WTC11 (cell line): ENCODE results near the gene ISG20L2. TPM values are rescaled to one million over a fixed set of nuclear protein-coding genes. Genes with fewer than 3 reads are reported as not detected.

Source experiments
- ATAC-seq: fragments of 200-7000 bp; cut with Tn5 transposase; 2 replicates; pipeline ENCODE4 v1.10.0; 2021; ENCODE audit warnings: mild to moderate bottlenecking, moderate library complexity
- CTCF ChIA-PET: fragments of 300-600 bp; sonication (Branson Sonifier 250); formaldehyde crosslinking; loops from one replicate; lab custom pipeline; 2021; ENCODE audit warnings: antibody characterized with exemption; lab: Charles Lee
- POLR2A ChIA-PET: fragments of 350-600 bp; sonication (Branson Sonifier 250); formaldehyde crosslinking; loops from one replicate; lab custom pipeline; 2021; ENCODE audit warnings: antibody characterized with exemption; lab: Charles Lee
- DNase-seq: peaks from one replicate; pipeline ENCODE4 v3.0.0; 2021; ENCODE audit warnings: low spot score
- H3K27ac Mint-ChIP-seq: 2 replicates; pipeline ENCODE4 v1.8.0; 2021; ENCODE audit warnings: mixed read lengths
- H3K27me3 Mint-ChIP-seq: 2 replicates; pipeline ENCODE4 v1.8.0; 2021; ENCODE audit warnings: low read depth, mild to moderate bottlenecking, moderate library complexity, mixed read lengths
- H3K36me3 Mint-ChIP-seq: 2 replicates; pipeline ENCODE4 v1.8.0; 2021; ENCODE audit warnings: mixed read lengths
- H3K4me1 Mint-ChIP-seq: 2 replicates; pipeline ENCODE4 v1.8.0; 2022; ENCODE audit warnings: mixed read lengths
- H3K4me3 Mint-ChIP-seq: 2 replicates; pipeline ENCODE4 v1.8.0; 2021; ENCODE audit warnings: mild to moderate bottlenecking, moderate library complexity, mixed read lengths
- H3K9me3 Mint-ChIP-seq: 2 replicates; pipeline ENCODE4 v1.8.0; 2021; ENCODE audit warnings: mixed read lengths
- ATF2 ChIP-seq: sonication (generic); formaldehyde crosslinking; IDR thresholded peaks from 2 replicates; pipeline ENCODE4 v1.8.1; 2022; ENCODE audit warnings: low read depth, missing genetic modification reagents, borderline replicate concordance
- ATF6 ChIP-seq: sonication (generic); formaldehyde crosslinking; IDR thresholded peaks from 2 replicates; pipeline ENCODE4 v1.8.1; 2023; ENCODE audit warnings: mild to moderate bottlenecking, missing genetic modification reagents
- E2F1 ChIP-seq: sonication (generic); formaldehyde crosslinking; IDR thresholded peaks from 2 replicates; pipeline ENCODE4 v1.8.0; 2022; ENCODE audit warnings: mild to moderate bottlenecking, missing genetic modification reagents
- OVOL2 ChIP-seq: fragments of 250-450 bp; sonication (Bioruptor Pico); IDR thresholded peaks from 2 replicates; pipeline ENCODE4 v1.9.0; 2021; ENCODE audit warnings: mild to moderate bottlenecking, borderline replicate concordance
- PREB ChIP-seq: sonication (generic); formaldehyde crosslinking; IDR thresholded peaks from 2 replicates; pipeline ENCODE4 v1.8.1; 2022; ENCODE audit warnings: mild to moderate bottlenecking, missing genetic modification reagents, moderate library complexity, borderline replicate concordance
- PRRX2 ChIP-seq: fragments of 250-450 bp; sonication (Bioruptor Pico); IDR thresholded peaks from 2 replicates; pipeline ENCODE4 v1.8.0; 2021; ENCODE audit warnings: mild to moderate bottlenecking
- TCF7 ChIP-seq: sonication (generic); formaldehyde crosslinking; IDR thresholded peaks from 2 replicates; pipeline ENCODE4 v1.8.0; 2022; ENCODE audit warnings: mild to moderate bottlenecking, low read depth, missing genetic modification reagents, moderate library complexity
- USF1 ChIP-seq: sonication (generic); formaldehyde crosslinking; IDR thresholded peaks from 2 replicates; pipeline ENCODE4 v1.8.0; 2022; ENCODE audit warnings: mild to moderate bottlenecking, missing genetic modification reagents
- ZBTB43 ChIP-seq: sonication (generic); formaldehyde crosslinking; IDR thresholded peaks from 2 replicates; pipeline ENCODE4 v1.8.1; 2023; ENCODE audit warnings: mild to moderate bottlenecking, missing genetic modification reagents
- total RNA-seq: library from RNA; stranded (reverse); gene quantifications from 3 replicates; pipeline ENCODE4 v1.2.3, GENCODE V29; 2021
- TF ChIP-seq, protein P1 (sequence below): sonication (generic); formaldehyde crosslinking; IDR thresholded peaks from 2 replicates; pipeline ENCODE4 v1.8.1; 2023; ENCODE audit warnings: mild to moderate bottlenecking, missing genetic modification reagents, moderate library complexity
- TF ChIP-seq, protein P2 (sequence below): sonication (generic); formaldehyde crosslinking; IDR thresholded peaks from 2 replicates; pipeline ENCODE4 v1.8.1; 2023; ENCODE audit warnings: mild to moderate bottlenecking, missing genetic modification reagents, borderline replicate concordance

Gene ISG20L2
- total RNA-seq, 1 experiment from 2014 or later: 43.8 TPM

- no peak for DNase-seq
- Mint-ChIP-seq H3K27me3 (no peaks in the 10 kb centered on the region; the same call in 1 of the 2 replicates), H3K4me1 (peaks cover 60% of the 10 kb centered on the region), H3K9me3 (no peaks in the 10 kb centered on the region)
- TF ChIP-seq E2F1 (CRISPR knock-in tag) (no peak), PREB (no peak), ATF2 (no peak), USF1 (CRISPR knock-in tag) (peak; percentile 77), PRRX2 (no peak), TCF7 (CRISPR knock-in tag) (no peak), ATF6 (CRISPR knock-in tag) (no peak), OVOL2 (CRISPR knock-in tag) (no peak), ZBTB43 (CRISPR knock-in tag) (no peak)
- TF ChIP-seq, protein P1, sequence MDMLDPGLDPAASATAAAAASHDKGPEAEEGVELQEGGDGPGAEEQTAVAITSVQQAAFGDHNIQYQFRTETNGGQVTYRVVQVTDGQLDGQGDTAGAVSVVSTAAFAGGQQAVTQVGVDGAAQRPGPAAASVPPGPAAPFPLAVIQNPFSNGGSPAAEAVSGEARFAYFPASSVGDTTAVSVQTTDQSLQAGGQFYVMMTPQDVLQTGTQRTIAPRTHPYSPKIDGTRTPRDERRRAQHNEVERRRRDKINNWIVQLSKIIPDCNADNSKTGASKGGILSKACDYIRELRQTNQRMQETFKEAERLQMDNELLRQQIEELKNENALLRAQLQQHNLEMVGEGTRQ (CRISPR knock-in tag): peak; percentile 80
- TF ChIP-seq, protein P2, sequence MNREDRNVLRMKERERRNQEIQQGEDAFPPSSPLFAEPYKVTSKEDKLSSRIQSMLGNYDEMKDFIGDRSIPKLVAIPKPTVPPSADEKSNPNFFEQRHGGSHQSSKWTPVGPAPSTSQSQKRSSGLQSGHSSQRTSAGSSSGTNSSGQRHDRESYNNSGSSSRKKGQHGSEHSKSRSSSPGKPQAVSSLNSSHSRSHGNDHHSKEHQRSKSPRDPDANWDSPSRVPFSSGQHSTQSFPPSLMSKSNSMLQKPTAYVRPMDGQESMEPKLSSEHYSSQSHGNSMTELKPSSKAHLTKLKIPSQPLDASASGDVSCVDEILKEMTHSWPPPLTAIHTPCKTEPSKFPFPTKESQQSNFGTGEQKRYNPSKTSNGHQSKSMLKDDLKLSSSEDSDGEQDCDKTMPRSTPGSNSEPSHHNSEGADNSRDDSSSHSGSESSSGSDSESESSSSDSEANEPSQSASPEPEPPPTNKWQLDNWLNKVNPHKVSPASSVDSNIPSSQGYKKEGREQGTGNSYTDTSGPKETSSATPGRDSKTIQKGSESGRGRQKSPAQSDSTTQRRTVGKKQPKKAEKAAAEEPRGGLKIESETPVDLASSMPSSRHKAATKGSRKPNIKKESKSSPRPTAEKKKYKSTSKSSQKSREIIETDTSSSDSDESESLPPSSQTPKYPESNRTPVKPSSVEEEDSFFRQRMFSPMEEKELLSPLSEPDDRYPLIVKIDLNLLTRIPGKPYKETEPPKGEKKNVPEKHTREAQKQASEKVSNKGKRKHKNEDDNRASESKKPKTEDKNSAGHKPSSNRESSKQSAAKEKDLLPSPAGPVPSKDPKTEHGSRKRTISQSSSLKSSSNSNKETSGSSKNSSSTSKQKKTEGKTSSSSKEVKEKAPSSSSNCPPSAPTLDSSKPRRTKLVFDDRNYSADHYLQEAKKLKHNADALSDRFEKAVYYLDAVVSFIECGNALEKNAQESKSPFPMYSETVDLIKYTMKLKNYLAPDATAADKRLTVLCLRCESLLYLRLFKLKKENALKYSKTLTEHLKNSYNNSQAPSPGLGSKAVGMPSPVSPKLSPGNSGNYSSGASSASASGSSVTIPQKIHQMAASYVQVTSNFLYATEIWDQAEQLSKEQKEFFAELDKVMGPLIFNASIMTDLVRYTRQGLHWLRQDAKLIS (CRISPR knock-in tag): no peak
- TF ChIP-seq, all 79 proteins: peak for 2
- peak overlapping the region; percentile 94 for H3K4me3 Mint-ChIP-seq
- ChIA-PET CTCF (interaction anchor here (0.5 to 4.8 kb wide), 8 partner anchors 11 to 119 kb away, joined by 3 to 27 read pairs (median 4); partner anchors contain the start of genes NTRK1 and PRCC), POLR2A (interaction anchor here (1.7 kb wide), 1 partner anchor 21 kb away, joined by 4 read pairs; the partner anchor contains the start of gene PRCC)
- no peak for ATAC-seq
- peak overlapping the region; percentile 72 for H3K27ac Mint-ChIP-seq
- peaks cover 25% of the 10 kb centered on the region for H3K36me3 Mint-ChIP-seq
Measured at GRCh38 chr1:156746406-156746727, 17.8 kb upstream of the ISG20L2 start.
